Ishikawa (cell line): Measurements from ENCODE around the gene EBP.

Experiments
- CEBPB ChIP-seq: IDR thresholded peaks from 2 replicates; pipeline ENCODE4 v1.6.1; 2012
- CREB1 ChIP-seq: IDR thresholded peaks from 2 replicates; pipeline ENCODE4 v1.6.1; 2012; ENCODE audit warnings: low read depth
- EGR1 ChIP-seq: IDR thresholded peaks from 2 replicates; pipeline ENCODE4 v1.6.1; 2012
- EP300 ChIP-seq: IDR thresholded peaks from 2 replicates; pipeline ENCODE4 v1.6.1; 2012; ENCODE audit warnings: borderline replicate concordance
- NFIC ChIP-seq: IDR thresholded peaks from 2 replicates; pipeline ENCODE4 v1.6.1; 2012
- RAD21 ChIP-seq: IDR thresholded peaks from 2 replicates; pipeline ENCODE4 v1.6.1; 2012; ENCODE audit warnings: low read depth
- TAF1 ChIP-seq: IDR thresholded peaks from 2 replicates; pipeline ENCODE4 v1.6.1; 2012; ENCODE audit warnings: low read depth, mild to moderate bottlenecking
- YY1 ChIP-seq: IDR thresholded peaks from 2 replicates; pipeline ENCODE4 v1.6.1; 2012; ENCODE audit warnings: low read depth
- TF ChIP-seq, protein P1 (sequence below): IDR thresholded peaks from 2 replicates; pipeline ENCODE4 v1.6.1; 2012
- TF ChIP-seq, protein P2 (sequence below): IDR thresholded peaks from 2 replicates; pipeline ENCODE4 v1.6.1; 2012; ENCODE audit warnings: low read depth, mild to moderate bottlenecking
- TF ChIP-seq, protein P3 (sequence below): IDR thresholded peaks from 2 replicates; pipeline ENCODE4 v1.6.1; 2012

DNA sequence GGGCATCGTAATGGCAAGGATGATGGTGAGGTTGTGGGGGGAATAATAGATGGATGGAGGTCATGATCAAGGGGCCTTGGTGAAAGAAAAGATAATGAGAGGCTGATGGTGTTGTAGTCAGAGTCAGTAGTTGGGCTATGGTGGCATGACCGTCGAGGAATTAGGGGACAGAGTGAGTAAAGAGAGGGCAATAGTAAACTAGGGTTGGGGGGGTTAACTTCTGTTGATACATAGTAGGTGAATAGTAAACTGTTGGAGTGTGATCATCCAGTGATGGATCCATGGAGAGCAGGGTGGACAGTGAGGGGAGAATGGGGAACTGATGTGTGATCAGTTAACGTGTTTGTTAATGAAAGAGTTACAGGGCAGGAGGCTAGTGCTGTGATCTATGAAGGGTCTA, 44.7 kb upstream of the EBP start:
- no peak for TF ChIP-seq EP300
- TF ChIP-seq, protein P1, sequence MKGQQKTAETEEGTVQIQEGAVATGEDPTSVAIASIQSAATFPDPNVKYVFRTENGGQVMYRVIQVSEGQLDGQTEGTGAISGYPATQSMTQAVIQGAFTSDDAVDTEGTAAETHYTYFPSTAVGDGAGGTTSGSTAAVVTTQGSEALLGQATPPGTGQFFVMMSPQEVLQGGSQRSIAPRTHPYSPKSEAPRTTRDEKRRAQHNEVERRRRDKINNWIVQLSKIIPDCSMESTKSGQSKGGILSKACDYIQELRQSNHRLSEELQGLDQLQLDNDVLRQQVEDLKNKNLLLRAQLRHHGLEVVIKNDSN: no peak
- TF ChIP-seq CEBPB: no peak
- no peak for TF ChIP-seq NFIC
- no peak for TF ChIP-seq EGR1
- no peak for TF ChIP-seq CREB1
- no peak for TF ChIP-seq YY1
- no peak for TF ChIP-seq RAD21
- TF ChIP-seq, protein P2, sequence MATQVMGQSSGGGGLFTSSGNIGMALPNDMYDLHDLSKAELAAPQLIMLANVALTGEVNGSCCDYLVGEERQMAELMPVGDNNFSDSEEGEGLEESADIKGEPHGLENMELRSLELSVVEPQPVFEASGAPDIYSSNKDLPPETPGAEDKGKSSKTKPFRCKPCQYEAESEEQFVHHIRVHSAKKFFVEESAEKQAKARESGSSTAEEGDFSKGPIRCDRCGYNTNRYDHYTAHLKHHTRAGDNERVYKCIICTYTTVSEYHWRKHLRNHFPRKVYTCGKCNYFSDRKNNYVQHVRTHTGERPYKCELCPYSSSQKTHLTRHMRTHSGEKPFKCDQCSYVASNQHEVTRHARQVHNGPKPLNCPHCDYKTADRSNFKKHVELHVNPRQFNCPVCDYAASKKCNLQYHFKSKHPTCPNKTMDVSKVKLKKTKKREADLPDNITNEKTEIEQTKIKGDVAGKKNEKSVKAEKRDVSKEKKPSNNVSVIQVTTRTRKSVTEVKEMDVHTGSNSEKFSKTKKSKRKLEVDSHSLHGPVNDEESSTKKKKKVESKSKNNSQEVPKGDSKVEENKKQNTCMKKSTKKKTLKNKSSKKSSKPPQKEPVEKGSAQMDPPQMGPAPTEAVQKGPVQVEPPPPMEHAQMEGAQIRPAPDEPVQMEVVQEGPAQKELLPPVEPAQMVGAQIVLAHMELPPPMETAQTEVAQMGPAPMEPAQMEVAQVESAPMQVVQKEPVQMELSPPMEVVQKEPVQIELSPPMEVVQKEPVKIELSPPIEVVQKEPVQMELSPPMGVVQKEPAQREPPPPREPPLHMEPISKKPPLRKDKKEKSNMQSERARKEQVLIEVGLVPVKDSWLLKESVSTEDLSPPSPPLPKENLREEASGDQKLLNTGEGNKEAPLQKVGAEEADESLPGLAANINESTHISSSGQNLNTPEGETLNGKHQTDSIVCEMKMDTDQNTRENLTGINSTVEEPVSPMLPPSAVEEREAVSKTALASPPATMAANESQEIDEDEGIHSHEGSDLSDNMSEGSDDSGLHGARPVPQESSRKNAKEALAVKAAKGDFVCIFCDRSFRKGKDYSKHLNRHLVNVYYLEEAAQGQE: no peak
- TF ChIP-seq, protein P3, sequence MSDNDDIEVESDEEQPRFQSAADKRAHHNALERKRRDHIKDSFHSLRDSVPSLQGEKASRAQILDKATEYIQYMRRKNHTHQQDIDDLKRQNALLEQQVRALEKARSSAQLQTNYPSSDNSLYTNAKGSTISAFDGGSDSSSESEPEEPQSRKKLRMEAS: no peak
- no peak for TF ChIP-seq TAF1
